Stimulated activated CD4-positive, alpha-beta T cell treated with anti-CD3 and anti-CD28 coated beads, Interleukin-1b, Interleukin-23, amount 100 ng/mL, for 1 hour (primary cell): ENCODE results near the gene PIM3.
"Not testable (repeated sequence)": the region's sequence is repeated elsewhere in the genome, so short reads cannot be mapped to it uniquely, and the experiment has no call there.

Experiments
- DNase-seq, 2 donors: peaks; one replicate each; pipeline ENCODE4 v3.0.0-alpha.2; 2020; ENCODE audit warnings: low read depth in 2 of 2

PIM3 gene

DNA sequence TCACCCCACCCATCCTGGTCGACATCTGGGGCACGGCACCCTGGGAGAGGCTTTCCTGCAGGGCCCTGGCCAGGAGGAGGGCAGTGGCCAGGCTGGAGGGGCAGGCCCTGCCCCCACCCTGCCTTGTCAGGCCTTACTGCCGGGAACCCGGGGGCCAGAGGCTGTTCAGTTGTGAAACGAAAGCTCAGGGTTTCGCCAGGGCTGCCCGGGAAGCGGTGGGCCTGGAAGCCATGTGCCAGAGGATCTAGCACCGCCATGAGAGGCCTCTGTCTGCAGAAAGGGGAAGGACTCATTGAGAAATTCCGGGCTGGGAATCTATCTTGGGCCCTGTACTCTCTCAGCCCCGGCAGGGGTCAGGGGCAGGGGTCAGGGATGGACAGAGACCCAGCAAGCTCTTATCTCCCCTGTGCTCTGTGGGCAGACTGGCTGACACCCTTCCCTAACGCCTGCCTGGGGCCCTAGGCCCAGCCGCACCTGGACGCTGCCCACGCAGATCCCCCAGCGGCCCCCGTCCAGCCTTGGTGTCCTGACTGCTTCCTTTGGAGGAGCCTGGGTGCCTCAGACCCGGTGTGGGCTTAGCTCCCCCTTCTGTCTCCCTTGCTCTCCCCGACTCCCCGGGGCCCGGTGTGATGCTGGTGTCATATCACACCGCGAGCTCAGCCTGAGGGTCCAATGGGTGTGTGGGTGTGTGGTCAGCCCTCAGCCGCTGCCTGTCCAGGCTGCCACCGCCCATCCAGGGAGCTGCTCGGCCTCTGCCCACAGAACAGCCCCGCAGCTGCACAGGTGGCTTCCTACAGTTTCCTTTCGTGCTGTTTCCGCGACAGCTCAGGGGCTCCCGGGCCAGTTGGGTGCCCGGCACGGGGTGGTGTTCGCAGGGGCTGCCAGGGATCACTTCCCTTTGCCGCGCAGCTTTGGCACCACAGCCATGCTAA lies 6.5 kb downstream of the PIM3 start:
- DNase-seq = no peak

DNA sequence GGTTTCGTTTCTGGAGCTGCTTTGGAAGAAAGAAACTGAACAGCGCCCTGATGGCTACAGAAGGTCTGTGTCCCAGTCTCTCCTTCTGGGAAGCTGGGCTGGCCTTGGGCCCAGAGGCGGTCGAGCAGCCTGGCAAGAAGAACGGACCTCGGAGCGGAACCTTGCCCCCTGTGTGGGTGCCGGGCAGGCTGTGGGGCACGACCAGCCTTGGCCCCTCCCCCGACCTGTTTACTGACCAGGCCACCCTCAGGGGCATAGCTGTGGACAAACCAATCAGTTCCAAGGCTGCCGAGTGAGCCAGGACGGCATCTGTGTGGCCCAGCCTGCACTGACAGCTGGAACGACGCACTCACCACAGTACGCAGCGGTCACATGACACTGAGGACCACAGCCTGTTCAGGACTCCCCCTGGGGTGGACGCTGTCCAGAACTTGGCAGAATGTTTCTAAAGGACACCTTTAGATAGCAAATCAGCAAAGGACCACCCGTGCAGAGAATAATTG lies 7.2 kb downstream of the PIM3 start:
- DNase-seq = no peak

DNA sequence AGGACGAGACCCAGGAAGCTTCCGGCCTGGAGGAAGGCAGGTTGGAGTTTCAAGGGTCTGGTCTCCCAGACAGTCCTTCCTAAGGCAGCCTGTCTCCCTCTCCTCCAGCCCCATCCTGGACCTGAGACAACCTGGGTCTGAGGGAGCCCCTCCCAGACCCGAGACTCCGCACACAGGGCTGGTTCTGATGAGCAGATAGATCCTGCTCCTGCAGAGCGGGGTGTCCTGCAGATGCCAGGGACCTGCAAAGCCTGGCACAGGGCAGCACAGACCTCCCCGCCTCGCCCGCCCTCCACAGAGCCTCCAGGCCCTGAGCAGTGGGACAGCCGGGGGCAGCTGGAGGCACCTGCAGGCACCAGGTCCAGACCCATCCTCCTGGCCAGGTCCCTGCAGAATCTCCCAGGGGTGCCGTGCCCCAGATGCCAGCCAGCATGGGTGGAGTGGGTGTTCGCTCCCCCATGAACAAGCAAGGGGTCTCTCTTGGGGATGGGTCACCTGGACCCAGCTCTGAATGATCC lies 7.8 kb downstream of the PIM3 start:
- no peak for DNase-seq

DNA sequence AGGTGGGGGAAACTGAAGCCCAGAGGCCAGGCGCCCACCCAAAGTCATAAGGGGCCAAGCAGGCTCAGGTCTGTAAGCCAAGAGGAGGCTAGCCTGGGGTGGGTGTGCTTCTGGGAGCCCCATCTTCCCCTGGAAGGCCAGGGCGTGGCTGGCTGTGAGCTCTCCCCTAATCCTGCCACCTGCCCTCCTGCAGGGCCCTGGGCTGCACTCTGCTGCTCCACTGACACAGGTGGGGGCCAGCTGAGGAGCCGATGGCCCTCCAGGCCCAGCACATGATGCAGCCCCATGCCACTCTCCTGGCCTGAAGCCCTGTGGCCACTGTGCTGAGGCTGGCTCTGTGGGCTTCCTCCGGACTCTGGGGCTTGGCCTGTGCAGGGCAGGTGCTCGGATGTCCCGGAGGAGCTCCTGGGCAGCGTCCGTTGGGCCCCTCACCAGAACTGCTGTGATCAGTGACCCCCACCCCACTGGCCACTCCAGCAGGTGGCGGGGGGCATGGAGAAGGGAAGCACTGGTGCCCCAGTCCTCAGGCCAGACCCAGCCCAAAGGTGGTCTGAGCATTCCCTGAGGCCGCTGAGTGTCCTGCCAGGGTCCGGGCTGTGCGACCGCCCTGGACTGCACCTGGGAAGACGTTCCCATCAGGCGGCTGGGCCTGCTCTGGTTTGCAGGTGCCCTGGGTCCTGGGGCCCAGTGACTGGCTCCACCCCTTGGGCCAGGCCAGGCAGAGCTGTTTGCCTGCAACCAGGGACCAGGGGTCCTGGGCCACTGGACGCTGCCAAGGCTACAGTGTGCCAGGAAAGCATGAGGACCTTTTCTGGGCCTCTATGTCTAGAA lies 8.5 kb downstream of the PIM3 start:
- DNase-seq = no peak

DNA sequence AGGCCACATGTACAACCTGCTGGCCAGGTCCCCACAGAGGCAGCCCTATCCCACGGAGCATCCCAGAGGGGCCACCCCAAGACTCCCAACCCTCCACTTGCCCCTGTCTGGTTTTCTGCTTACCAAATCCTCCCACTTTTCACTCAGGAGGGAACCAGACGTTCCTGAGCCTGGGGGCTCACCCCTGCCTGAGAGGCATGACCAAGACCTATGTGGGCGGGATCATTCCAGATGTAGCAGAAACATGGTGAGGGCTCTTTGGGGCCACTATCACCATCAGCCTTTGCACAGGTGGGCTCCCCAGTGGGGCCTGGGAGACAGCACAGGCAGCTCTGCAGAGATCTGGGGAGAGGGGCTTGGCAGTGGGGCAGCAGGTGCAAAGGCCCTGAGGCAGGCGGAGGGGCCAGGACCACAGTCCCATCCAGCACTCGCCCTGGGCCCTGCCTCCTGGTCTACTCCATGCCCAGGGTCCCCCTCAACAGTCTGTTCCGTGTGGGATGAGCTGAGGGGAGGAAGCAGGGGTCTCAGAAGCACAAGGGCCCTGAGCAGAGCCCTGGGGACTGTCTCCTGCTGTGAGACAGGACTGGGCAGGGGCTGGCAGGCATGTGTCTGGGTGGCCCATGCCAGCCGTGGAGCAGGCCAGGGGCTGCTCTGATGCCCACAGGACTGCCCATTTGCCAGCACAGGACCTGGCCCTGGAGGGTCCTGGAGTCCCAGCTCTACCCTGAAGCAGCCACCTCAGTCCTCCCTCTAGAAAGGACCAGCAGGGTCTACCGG lies 9.4 kb downstream of the PIM3 start:
- no peak for DNase-seq

DNA sequence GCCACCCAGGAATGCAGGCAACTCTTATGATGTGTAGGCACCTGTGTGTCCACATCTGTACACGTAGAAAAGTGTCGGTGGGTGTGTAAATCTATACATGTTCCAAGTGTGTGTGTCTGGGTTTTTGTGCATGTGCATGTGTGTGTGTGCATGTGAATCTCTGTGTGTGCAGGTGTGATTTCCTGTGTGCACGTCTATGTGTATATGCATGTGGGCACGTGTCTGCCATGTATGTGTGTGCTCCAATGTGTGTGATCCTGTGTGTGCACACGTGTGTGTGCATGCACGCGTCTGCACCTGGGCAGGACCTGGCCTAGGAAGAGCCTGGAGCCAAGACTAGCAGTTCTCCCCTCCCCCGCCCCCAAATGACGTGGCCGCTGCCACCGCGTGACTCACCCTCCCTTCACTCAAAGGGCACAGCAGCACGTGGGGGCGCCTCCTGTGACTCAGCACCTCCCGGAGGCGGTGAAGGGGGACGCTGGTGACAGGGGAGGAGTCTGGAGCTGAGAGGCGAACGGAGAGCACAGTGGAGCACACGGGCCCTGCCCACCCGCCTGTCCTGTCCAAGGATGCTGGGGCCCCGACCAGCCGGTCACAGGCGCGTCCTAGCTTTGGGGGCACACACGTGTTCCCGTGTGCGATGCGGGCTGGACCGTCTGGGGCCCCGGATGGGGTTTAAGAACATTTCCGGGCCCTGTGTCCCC lies 10.1 kb downstream of the PIM3 start:
- DNase-seq = peak; percentile 89 to 90

DNA sequence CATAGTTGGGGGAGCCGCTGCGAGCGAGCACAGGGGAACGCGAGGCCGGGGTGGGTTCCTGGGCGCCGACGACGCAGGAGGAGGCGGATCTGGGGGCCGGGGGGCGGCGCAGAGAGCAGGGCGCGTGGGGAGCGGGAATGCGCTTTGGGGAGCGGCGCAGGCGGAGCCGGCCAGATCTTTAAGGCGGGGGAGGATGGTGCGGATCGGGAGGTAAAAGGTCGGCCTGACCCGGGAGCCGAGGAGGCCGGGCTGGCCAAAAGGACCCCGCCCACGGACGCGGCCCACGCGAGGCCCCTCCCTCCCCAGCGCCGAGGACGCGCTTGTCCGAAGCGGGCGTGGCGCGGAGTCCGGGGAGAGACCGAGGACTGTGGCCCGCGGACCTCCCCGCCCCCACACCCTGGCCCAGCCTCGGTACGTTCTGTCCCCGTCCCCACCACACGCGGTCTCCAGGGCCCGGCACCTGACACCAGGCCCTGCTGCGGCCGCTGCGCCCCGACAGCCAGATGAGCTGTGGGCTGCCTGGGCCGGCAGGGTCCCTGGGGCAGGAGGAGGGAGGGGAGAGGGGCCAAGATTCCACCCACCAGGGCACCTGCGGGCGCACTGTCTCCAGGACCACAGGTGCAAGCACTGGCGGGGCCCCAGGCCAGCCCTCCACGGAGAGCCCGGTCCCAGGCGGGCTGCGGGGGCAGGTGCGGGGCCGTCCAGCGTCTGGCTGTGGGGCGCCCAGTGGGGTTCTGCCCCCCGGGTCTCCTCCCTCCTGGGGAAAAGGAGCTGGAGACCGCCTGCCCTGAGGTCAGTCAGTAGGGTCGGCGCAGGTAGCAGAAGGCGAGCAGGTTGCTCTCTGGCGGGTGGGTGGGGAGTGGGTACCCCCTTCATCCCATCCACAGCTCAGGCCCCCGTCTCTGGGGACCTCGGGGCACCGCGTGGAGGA lies 10.9 kb downstream of the PIM3 start:
- no peak for DNase-seq

DNA sequence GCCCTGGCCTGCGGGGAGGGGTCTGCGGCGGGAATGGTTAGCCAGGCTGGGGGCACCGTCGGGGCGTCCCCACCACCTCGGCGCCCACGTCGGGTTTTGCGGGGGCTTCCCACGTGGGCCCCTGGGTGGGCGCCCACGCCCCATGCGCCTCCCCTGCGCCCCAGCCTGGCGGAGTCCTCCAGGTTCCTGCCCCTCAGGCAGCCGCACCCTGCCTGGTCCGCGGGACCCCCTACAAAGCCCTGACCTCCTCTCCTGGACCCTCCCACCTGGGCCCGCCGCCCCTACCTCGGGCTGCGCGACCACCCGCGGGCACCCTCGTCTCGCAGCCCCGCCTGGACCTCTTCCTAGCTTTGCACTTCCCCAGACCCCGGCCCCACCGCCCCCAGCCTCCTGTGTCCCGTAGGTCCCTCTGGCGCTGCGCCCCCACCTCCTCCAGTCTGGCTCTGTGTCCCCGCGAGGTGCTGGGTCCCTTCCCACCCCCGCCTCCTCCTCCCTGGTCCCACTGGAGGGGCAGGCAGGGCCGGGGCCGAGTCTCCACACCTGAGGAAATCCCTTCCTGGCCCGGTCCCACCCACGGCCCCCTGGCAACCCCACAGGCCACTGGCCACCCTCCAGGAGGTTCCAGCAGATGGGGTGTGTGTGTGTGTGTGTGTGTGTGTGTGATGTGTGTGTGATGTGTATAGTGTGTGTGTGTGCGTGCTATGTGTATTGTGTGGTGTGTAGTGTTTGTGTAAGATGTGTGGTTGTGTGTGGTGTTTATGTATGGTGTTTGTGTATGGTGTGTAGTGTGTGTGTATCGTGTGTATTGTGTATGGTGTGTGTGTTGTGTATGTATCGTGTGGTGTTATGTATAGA lies 11.8 kb downstream of the PIM3 start:
- DNase-seq = no peak

DNA sequence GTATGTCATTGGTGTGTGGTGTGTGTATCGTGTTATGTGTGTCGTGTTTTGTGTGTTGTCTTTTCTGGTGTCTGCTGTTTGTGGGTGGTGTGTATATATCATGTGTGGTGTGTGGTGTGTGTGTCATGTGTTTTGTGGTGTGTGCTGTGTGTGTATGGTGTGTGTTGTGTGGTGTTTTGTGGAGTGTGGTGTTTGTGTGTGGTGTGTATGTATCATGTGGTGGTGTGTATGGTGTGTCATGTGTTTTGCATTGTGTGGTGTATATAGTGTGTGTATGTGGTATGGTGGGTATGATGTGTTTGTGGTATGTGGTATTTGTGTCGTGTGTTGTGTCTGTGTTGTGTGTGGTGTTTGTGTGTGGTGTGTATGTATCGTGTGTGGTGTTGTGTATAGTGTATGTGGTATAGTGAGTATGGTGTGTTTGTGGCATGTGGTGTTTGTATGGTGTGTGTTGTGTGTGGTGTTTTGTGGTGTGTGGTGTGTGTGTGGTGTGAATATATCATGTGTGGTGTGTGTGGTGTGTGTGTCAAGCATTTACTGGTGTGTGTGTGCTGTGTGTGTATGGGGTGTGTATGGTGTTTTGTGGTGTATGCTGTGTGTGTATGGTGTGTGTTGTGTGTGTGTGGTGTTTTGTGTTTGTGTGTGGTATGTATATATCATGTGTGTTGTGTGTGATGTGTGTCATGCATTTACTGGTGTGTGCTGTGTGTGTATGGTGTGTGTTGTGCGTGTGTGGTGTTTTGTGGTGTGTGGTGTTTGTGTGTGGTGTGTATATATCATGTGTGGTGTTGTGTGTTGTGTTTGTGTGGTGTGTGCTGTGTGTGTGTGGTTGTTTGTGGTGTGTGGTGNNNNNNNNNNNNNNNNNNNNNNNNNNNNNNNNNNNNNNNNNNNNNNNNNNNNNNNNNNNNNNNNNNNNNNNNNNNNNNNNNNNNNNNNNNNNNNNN lies 12.7 kb downstream of the PIM3 start:
- DNase-seq = no peak

DNA sequence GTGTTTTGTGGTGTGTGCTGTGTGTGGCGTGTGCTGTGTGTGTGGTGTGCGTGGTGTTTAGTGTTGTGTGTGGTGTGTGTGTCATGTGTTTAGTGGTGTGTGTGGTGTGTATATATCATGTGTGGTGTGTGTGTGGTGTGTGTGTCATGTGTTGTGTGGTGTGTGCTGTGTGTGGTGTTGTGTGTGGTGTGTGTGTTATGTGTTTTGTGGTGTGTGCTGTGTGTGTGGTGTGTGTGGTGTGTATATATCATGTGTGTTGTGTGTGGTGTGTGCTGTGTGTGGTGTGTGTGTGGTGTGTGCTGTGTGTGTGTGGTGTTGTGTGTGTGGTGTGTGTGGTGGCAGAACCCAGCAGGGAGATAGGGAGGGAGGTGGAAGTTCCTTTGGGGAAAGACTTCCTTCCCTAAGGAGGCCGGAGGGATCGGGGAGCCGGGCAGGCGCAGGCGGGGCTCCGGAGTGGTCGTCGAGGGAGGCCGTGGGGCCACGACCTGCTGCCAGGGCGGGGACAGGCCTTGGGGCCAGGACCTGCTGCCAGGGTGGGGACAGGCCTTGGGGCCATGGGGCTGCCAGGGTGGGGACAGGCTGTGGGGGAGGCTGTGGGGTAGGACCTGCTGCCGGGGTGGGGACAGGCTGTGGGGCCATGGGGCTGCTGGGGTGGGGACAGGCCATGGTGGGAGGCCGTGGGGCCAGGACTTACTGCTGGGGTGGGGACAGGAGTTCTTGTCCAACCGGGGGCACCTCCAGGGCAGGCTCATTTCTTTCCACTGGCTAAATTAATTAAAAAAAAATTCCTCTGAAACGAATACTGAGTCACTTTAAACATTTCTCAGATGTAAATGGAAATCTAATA lies 15.2 kb downstream of the PIM3 start:
- no peak for DNase-seq

DNA sequence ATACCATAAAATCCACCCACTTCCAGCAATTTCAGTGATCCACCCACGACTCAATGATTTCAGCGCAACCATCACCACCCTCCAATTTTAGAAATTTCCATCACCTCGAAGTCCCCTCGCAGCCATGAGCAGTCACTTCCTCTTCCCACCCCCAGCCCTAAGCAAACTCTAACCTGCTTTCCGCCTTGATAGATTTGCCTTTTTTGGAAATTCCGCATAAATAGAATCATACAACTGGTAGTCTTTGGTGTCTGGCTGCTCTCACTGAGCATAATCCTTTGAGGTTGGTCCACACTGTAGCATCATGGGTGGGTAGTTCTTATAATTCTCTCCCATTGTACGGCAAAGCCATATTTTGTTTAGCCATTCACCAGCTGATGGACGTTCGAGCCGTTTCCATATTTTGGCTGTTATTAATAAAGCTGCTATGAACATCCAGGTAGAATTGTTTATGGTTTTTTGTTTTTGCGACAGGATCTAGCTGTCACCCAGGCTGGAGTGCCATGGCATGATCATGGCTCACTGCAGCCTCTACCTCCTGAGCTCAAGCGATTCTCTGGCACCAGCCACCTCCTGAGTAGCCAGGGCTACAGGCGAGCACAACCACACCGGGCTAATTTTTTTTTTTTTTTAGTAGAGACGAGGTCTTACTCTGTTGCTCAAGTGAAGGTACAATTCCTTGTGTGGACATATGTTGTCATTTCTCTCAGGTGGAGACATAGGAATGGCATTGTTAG lies 16.0 kb downstream of the PIM3 start:
- no peak for DNase-seq

DNA sequence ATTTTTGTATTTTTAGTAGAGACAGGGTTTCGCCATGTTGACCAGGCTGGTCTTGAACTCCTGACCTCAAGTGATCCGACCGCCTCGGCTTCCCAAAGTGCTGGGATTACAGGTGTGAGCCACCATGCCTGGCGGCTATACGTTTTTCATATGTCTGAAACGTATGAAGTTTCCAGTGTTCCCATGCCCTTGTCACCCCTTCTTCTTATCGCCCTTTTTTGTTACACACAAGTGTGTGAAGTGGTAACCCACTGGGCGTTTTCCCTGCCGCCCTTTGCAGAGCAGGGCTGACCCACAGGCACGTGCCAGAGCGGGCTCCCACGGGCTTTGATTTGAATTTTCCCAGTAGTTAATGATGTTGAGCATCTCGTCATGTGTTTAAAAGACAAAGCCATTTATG lies 17.0 kb downstream of the PIM3 start:
- DNase-seq = no peak

DNA sequence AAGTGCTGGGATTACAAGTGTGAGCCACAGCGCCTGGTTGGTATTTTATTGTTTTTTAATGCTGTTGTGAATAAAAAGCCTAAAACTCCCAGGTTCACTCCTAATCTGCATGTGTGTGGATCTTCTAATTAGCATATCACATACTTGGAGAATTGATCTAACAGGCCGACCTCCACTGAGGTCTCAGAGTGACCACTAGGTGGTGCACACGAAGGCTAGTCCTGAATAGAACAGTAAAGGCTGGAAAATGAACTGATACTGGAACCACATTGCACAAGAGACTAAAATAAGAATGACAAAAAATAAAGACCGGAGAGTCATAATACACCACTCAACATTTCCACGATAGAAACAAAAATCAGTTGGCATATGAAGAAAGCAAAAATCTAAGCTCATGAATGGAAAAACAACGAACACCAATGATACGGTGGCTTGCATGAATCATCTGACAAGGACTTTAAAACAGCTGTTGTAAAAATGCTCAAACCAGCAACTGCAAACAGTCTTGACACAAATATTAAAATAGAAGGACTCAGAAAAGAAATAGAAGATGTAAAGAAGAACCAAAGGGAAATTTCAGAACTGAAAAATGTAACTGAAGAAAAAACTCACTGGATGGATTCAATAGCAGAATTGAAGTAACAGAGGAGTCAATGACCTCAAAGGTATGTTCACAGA lies 19.2 kb downstream of the PIM3 start:
- DNase-seq = no peak

DNA sequence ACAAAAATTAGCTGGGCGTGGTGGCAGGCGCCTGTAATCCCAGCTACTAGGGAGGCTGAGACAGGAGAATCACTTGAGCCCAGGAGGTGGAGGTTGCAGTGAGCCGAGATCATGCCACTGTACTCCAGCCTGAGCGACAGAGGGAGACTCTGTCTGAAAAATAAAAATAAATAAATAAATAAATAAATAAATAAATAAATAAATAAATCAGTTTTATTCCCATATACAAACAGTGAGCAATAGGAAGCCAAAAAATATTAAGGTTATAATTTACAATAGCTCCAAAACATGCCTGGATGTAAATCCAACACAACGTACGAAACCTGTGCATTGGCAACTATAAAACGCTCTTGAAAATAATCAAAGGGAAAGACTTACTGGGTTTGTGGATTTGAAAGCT lies 21.2 kb downstream of the PIM3 start:
- not testable (repeated sequence) for DNase-seq
